HTERT RPE-1 (cell line): Measurements from ENCODE around the gene USP34.
"Not testable (repeated sequence)": the region's sequence is repeated elsewhere in the genome, so short reads cannot be mapped to it uniquely, and the experiment has no call there.

ENCODE experiments used
- in situ Hi-C: fragments of 300-500 bp; cut with MboI; formaldehyde crosslinking; loops from 4 replicates; pipeline ENCODE4 v1.14.3; 2020; ENCODE audit warnings: low sequenced_read_pairs

USP34 gene

GRCh38 chr2:61432990-61433389 lies 37.9 kb downstream of the USP34 start:
- in situ Hi-C loops: no loop called here

- in situ Hi-C loops: no loop called here
Observed at GRCh38 chr2:61431345-61431744, 39.5 kb downstream of the USP34 start.

- in situ Hi-C loops: no loop called here
Observed at GRCh38 chr2:61426267-61426897, 44.5 kb downstream of the USP34 start.

GRCh38 chr2:61425605-61426155 lies 45.2 kb downstream of the USP34 start:
- in situ Hi-C loops: no loop called here

GRCh38 chr2:61423714-61424113 lies 47.2 kb downstream of the USP34 start:
- in situ Hi-C loops: no loop called here

- in situ Hi-C loops: no loop called here
Observed at GRCh38 chr2:61421611-61422010, 49.3 kb downstream of the USP34 start.

- in situ Hi-C loops: no loop called here
Observed at GRCh38 chr2:61420991-61421544, 49.8 kb downstream of the USP34 start.

- in situ Hi-C loops: no loop called here
Observed at GRCh38 chr2:61419570-61419969, 51.3 kb downstream of the USP34 start.

- in situ Hi-C loops: no loop called here
Observed at GRCh38 chr2:61419129-61419528, 51.8 kb downstream of the USP34 start.

- in situ Hi-C loops: no loop called here
Observed at GRCh38 chr2:61416871-61417645, 53.8 kb downstream of the USP34 start.

- in situ Hi-C loops: no loop called here
Observed at GRCh38 chr2:61415265-61415664, 55.6 kb downstream of the USP34 start.

GRCh38 chr2:61414674-61415073 lies 56.2 kb downstream of the USP34 start:
- in situ Hi-C loops: no loop called here

- in situ Hi-C loops: no loop called here
Observed at GRCh38 chr2:61411109-61411508, 59.8 kb downstream of the USP34 start.

GRCh38 chr2:61410185-61410584 lies 60.7 kb downstream of the USP34 start:
- in situ Hi-C loops: no loop called here

- in situ Hi-C loops: no loop called here
Observed at GRCh38 chr2:61405813-61406212, 65.1 kb downstream of the USP34 start.

- in situ Hi-C loops: no loop called here
Observed at GRCh38 chr2:61404438-61404837, 66.4 kb downstream of the USP34 start.

GRCh38 chr2:61398413-61398812 lies 72.5 kb downstream of the USP34 start:
- in situ Hi-C loops: no loop called here

- in situ Hi-C loops: no loop called here
Observed at GRCh38 chr2:61396005-61396404, 74.9 kb downstream of the USP34 start.

GRCh38 chr2:61387588-61387987 lies 83.3 kb downstream of the USP34 start:
- in situ Hi-C loops: not testable (repeated sequence)

- in situ Hi-C loops: not testable (repeated sequence)
Observed at GRCh38 chr2:61380882-61381197, 90.0 kb downstream of the USP34 start.

- in situ Hi-C loops: no loop called here
Observed at GRCh38 chr2:61380056-61380881, 90.6 kb downstream of the USP34 start.
